ENCODE measurements around the gene PAK2.
A peak's percentile ranks its signal among the peaks of the same experiment; 100 is the strongest.
"Not testable (repeated sequence)": the region's sequence is repeated elsewhere in the genome, so short reads cannot be mapped to it uniquely, and the experiment has no call there.

Gene PAK2

GRCh38 chr3:196788528-196788927, 48.9 kb downstream of the PAK2 start:
- DNase-seq (ENCODE audit: low read depth), result no peak

- DNase-seq (ENCODE audit: low read depth), result no peak
These were observed 50.3 kb downstream of the PAK2 start for GRCh38 chr3:196789885-196790359.

- no peak for DNase-seq (ENCODE audit: low read depth)
These were observed 51.0 kb downstream of the PAK2 start for GRCh38 chr3:196790636-196791035.

GRCh38 chr3:196792771-196793170, 53.1 kb downstream of the PAK2 start:
- no peak for DNase-seq (ENCODE audit: low read depth)

GRCh38 chr3:196793246-196793645, 53.6 kb downstream of the PAK2 start:
- DNase-seq (ENCODE audit: low read depth), result no peak

GRCh38 chr3:196794467-196794866, 54.8 kb downstream of the PAK2 start:
- no peak for DNase-seq (ENCODE audit: low read depth)

- DNase-seq (ENCODE audit: low read depth), result no peak
These were observed 56.7 kb downstream of the PAK2 start for GRCh38 chr3:196796317-196796716.

- DNase-seq (ENCODE audit: low read depth), result no peak
These were observed 61.2 kb downstream of the PAK2 start for GRCh38 chr3:196800742-196801434.

- no peak for DNase-seq (ENCODE audit: low read depth)
These were observed 64.3 kb downstream of the PAK2 start for GRCh38 chr3:196803891-196804468.

GRCh38 chr3:196804773-196805172, 65.1 kb downstream of the PAK2 start:
- DNase-seq (ENCODE audit: low read depth), result no peak

- no peak for DNase-seq (ENCODE audit: low read depth)
These were observed 71.4 kb downstream of the PAK2 start for GRCh38 chr3:196810963-196811581.

- DNase-seq (ENCODE audit: low read depth), result no peak
These were observed 73.2 kb downstream of the PAK2 start for GRCh38 chr3:196812853-196813252.

GRCh38 chr3:196813903-196814302, 74.2 kb downstream of the PAK2 start:
- no peak for DNase-seq (ENCODE audit: low read depth)

GRCh38 chr3:196821806-196822355, 82.2 kb downstream of the PAK2 start:
- no peak for DNase-seq (ENCODE audit: low read depth)

GRCh38 chr3:196829651-196830050, 90.0 kb downstream of the PAK2 start:
- DNase-seq (ENCODE audit: low read depth), result not testable (repeated sequence)

GRCh38 chr3:196835086-196835485, 95.4 kb downstream of the PAK2 start:
- DNase-seq (ENCODE audit: low read depth), result no peak

GRCh38 chr3:196836626-196837025, 97.0 kb downstream of the PAK2 start:
- not testable (repeated sequence) for DNase-seq (ENCODE audit: low read depth)

- DNase-seq (ENCODE audit: low read depth), result peak; percentile 52
These were observed 98.3 kb downstream of the PAK2 start for GRCh38 chr3:196837819-196838420.

GRCh38 chr3:196839351-196839750, 99.7 kb downstream of the PAK2 start:
- DNase-seq (ENCODE audit: low read depth), result not testable (repeated sequence)

GRCh38 chr3:196842567-196843434, 103.1 kb downstream of the PAK2 start:
- no peak for DNase-seq (ENCODE audit: low read depth)

- no peak for DNase-seq (ENCODE audit: low read depth)
These were observed 103.9 kb downstream of the PAK2 start for GRCh38 chr3:196843435-196844110.

All from activated T-helper 9 cell treated with anti-CD3 and anti-CD28 coated beads, Interleukin-2, amount 50 U/mL, for 16 hours (primary cell).